Regular cardiac myocyte (primary cell): ENCODE results near the gene IDH3G. TPM values are rescaled to one million over a fixed set of nuclear protein-coding genes. Genes with fewer than 3 reads are reported as not detected.

Source experiments
- total RNA-seq: library from RNA; depleted of rRNA; stranded (reverse); fragments of >200 nt; gene quantifications from 2 replicates; pipeline ENCODE4 v1.2.3, GENCODE V29; 2014

The IDH3G gene
- total RNA-seq: 26.5 and 52.0 TPM in 2 replicates

GRCh38 chrX:153794018-153794896 is at the start of gene IDH3G, which contains the start of gene SSR4:
Gene IDH3G, minus strand, starts transcription at chrX:153794375. Its CDS starts 49 bp downstream, at chrX:153794326.
Gene SSR4, plus strand, starts transcription at chrX:153794668. Its CDS starts 20 bp downstream, at chrX:153794688.

DNA sequence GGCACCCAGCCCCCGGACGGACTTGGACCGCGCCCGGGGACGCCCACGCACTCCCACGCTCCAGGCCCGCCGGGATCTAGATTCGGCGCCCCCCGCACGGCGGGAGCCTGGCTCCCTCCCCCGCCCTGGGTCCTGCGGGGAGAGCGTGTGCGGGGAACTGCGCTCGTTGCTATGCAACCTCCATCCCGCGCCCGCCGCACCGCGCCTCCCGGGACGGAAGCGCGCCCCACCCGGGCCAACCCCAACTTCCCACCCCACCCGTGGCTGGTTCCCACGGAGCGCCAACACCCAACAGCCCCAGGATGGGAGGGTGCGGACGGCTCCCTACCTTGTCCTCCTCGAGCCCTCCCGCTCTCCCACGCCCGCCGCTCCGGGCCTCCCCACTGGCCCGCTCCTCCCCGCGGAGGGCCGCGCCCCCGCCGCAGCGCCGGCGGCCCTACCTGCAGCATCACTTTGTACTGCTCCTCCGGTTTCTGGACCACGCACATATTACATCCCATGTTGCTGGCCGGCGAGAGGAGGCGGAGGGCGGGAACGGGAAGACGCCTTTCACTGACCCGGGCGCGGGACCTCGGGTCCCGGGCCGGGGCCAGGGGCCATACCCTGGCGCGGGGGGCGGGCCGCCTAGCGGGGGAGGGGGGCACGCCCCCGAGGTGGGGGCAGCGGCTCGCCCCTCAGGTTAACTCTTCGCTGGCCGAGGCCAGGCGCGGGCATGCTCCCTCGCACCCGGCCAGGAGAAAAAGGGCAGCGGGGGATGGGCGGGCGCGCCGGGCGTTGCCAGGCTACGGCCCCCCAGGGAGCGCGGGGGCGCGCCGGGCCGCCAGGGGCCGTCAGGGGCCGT is 35.8 kb upstream of the IDH3G start, which contains the start of gene PDZD4:
Gene PDZD4 (minus strand): TSS at position 746 of the 841 bp plus-strand sequence. CDS start 246 bp downstream, at position 500.

GRCh38 chrX:153780678-153781427 is 13.3 kb downstream of the IDH3G start, which contains the start of gene SRPK3:
Gene SRPK3, plus strand, starts transcription at chrX:153781041. Its CDS starts 46 bp downstream, at chrX:153781087.

DNA sequence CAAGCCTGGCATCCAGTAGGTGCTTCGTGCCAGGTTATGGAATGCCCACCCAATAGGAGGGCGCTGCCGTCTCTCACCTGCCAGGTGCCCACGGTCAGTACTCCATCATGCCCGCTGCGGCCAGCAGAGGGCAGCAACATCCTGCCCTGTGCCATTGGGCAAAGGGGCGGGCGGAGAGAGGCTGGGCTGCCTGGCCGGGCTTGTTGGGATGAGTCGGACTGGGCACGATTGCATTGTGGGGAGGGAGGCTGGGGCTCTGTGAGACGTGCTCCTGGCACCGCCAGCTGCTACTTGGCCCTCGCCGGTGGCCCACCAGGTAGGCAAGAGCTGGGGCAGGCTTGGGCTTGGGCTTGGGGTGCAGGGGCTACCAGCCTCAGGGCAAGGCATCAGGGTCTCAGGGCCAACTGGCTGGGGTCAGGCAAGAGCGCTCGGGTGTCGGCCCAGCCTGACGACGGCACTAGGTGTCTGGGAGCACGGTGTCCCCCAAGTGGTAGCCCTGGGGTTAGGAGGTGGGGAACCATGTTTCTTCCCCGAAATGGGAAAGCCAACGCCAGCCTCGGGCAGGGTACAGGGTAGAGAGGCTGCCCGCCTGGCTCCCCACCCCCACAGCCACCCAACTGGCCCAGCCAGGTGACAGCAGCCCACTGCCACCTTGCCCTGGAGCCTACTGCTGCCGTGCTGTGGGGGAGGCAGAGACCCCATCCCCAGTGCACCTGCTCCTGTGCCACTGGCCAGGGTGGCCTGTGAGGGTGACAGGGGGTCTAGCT is 30.0 kb downstream of the IDH3G start, which contains the start of gene PLXNB3:
Gene PLXNB3 (plus strand): TSS at position 261 of the 767 bp plus-strand sequence. CDS start 1,287 bp downstream, outside the sequence.

Other genes starting within 250 kb of the IDH3G start
- 25.9 and 48.5 TPM in 2 replicates for gene CCNQ, start 195.2 kb downstream of the IDH3G start, total RNA-seq
- gene DUSP9, start 147.2 kb downstream of the IDH3G start, total RNA-seq: under 0.01 TPM in 1 of 2 replicates, not detected in the other
- under 0.01 and 0.85 TPM in 2 replicates for gene PNCK, start 120.6 kb downstream of the IDH3G start, total RNA-seq
- gene SLC6A8, start 106.4 kb downstream of the IDH3G start, total RNA-seq: 2.3 and 13.0 TPM in 2 replicates
- gene BCAP31, start 70.0 kb downstream of the IDH3G start, total RNA-seq: 240 and 278 TPM in 2 replicates
- gene ABCD1, start 69.5 kb downstream of the IDH3G start, total RNA-seq: 11.0 and 11.1 TPM in 2 replicates
- gene PLXNB3, start 30.1 kb downstream of the IDH3G start, total RNA-seq: 4.2 and 6.5 TPM in 2 replicates
- 0.58 and 0.85 TPM in 2 replicates for gene SRPK3, start 13.3 kb downstream of the IDH3G start, total RNA-seq
- gene SSR4, start 293 bp upstream of the IDH3G start, total RNA-seq: 92.6 and 162 TPM in 2 replicates
- 0.19 and 0.56 TPM in 2 replicates for gene PDZD4, start 36.2 kb upstream of the IDH3G start, total RNA-seq
- gene L1CAM, start 91.8 kb upstream of the IDH3G start, total RNA-seq: 1.9 and 3.7 TPM in 2 replicates
- not detected in 2 replicates for gene AVPR2, start 110.3 kb upstream of the IDH3G start, total RNA-seq
- 0.38 and 0.85 TPM in 2 replicates for gene ARHGAP4, start 131.9 kb upstream of the IDH3G start, total RNA-seq
- gene NAA10, start 140.7 kb upstream of the IDH3G start, total RNA-seq: 47.6 and 120 TPM in 2 replicates
- gene RENBP, start 150.3 kb upstream of the IDH3G start, total RNA-seq: 2.3 and 13.2 TPM in 2 replicates
- gene HCFC1, start 177.4 kb upstream of the IDH3G start, total RNA-seq: 7.9 and 13.4 TPM in 2 replicates
- gene TMEM187, start 178.4 kb upstream of the IDH3G start, total RNA-seq: 4.0 and 6.8 TPM in 2 replicates
- 74.4 and 108 TPM in 2 replicates for gene IRAK1, start 225.5 kb upstream of the IDH3G start, total RNA-seq